ENCODE measurements around the gene EFCAB12.

DNA sequence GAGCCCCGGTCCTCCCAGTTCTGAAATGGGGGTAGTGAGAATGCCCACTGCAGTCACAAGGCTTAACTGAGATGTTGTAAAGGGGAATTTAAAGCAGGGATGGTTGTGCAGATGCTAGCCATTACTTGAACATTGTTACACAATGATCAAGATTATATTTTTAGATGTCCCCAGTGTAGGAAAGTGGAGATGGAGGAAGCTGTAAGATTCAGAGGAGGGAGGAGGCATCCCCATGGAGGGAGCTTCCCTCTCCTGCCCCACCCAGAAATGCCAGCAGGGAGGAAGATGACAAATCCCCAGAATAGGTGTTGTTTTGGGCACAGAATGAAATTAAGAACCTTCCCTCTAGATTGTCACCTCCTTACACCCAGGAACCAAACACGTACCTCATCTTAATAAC lies 46.1 kb downstream of the EFCAB12 start:
- TF ChIP-seq POLR2A (IDR thresholded peaks at IDR 0.05; ENCODE audit: low read depth, low read length) (no peak), GATA2 (IDR thresholded peaks at IDR 0.05; ENCODE audit: insufficient read depth, insufficient read length, low read depth, low read length) (no peak), EZH2 (IDR thresholded peaks at IDR 0.05; ENCODE audit: borderline replicate concordance, low read depth, low read length, severe bottlenecking) (no peak), POLR2AphosphoS5 (IDR thresholded peaks at IDR 0.05; ENCODE audit: insufficient read depth, low read depth, low read length) (no peak)
- TF ChIP-seq, protein P1, sequence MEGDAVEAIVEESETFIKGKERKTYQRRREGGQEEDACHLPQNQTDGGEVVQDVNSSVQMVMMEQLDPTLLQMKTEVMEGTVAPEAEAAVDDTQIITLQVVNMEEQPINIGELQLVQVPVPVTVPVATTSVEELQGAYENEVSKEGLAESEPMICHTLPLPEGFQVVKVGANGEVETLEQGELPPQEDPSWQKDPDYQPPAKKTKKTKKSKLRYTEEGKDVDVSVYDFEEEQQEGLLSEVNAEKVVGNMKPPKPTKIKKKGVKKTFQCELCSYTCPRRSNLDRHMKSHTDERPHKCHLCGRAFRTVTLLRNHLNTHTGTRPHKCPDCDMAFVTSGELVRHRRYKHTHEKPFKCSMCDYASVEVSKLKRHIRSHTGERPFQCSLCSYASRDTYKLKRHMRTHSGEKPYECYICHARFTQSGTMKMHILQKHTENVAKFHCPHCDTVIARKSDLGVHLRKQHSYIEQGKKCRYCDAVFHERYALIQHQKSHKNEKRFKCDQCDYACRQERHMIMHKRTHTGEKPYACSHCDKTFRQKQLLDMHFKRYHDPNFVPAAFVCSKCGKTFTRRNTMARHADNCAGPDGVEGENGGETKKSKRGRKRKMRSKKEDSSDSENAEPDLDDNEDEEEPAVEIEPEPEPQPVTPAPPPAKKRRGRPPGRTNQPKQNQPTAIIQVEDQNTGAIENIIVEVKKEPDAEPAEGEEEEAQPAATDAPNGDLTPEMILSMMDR (IDR thresholded peaks at IDR 0.05; ENCODE audit: extremely low read depth in 1 of 2, insufficient read depth in 1 of 2, low read depth in 1 of 2, low read length in 2 of 2): no peak

All from endothelial cell of umbilical vein (primary cell).